ENCODE data around the gene MIOS.

Gene MIOS

GRCh38 chr7:7563269-7563668, 3.4 kb upstream of the MIOS start:
- no peak for DNase-seq (ENCODE audit: low read depth)
- H3K4me3 ChIP-seq (ENCODE audit: low read depth, low read length), result no peak overlapping the region
- TF ChIP-seq CTCF (IDR thresholded peaks at IDR 0.05; ENCODE audit: low read depth, low read length, missing control alignments), result no peak

GRCh38 chr7:7563813-7564212, 2.9 kb upstream of the MIOS start:
- no peak for DNase-seq (ENCODE audit: low read depth)
- no peak for TF ChIP-seq CTCF (IDR thresholded peaks at IDR 0.05; ENCODE audit: low read depth, low read length, missing control alignments)
- H3K4me3 ChIP-seq (ENCODE audit: low read depth, low read length), result no peak overlapping the region

- DNase-seq (ENCODE audit: low read depth), result no peak
- TF ChIP-seq CTCF (IDR thresholded peaks at IDR 0.05; ENCODE audit: low read depth, low read length, missing control alignments), result no peak
- H3K4me3 ChIP-seq (ENCODE audit: low read depth, low read length), result no peak overlapping the region
These were observed 2.3 kb upstream of the MIOS start for GRCh38 chr7:7564323-7564780.

GRCh38 chr7:7565018-7565680, 1.5 kb upstream of the MIOS start:
- DNase-seq (ENCODE audit: low read depth), result no peak
- TF ChIP-seq CTCF (IDR thresholded peaks at IDR 0.05; ENCODE audit: low read depth, low read length, missing control alignments), result no peak
- H3K4me3 ChIP-seq (ENCODE audit: low read depth, low read length), result no peak overlapping the region

- DNase-seq (ENCODE audit: low read depth), result no peak
These were observed 686 bp upstream of the MIOS start for GRCh38 chr7:7565746-7566650.

GRCh38 chr7:7567898-7568531, 1.3 kb downstream of the MIOS start:
- TF ChIP-seq CTCF (IDR thresholded peaks at IDR 0.05; ENCODE audit: low read depth, low read length, missing control alignments), result no peak
- peak overlapping the region; percentile 68 for H3K4me3 ChIP-seq (ENCODE audit: low read depth, low read length)
- no peak for DNase-seq (ENCODE audit: low read depth)

More at GRCh38 chr7:7565746-7566650, 686 bp upstream of the MIOS start:
- peak overlapping the region; percentile 68 for H3K4me3 ChIP-seq (ENCODE audit: low read depth, low read length)
- no peak for TF ChIP-seq CTCF (IDR thresholded peaks at IDR 0.05; ENCODE audit: low read depth, low read length, missing control alignments)

Measured in GM12864 (cell line).